ENCODE measurements around the gene KRT36. TPM values are rescaled to one million over a fixed set of nuclear protein-coding genes. Genes with fewer than 3 reads are reported as not detected.
A peak's percentile ranks its signal among the peaks of the same experiment; 100 is the strongest.

Gene KRT36
- total and polyA plus RNA-seq, 2 of the 8 experiments (the other 6 are each of a cell fraction or from before 2014, with no cell fraction given) = not detected

- TF ChIP-seq, protein P1, sequence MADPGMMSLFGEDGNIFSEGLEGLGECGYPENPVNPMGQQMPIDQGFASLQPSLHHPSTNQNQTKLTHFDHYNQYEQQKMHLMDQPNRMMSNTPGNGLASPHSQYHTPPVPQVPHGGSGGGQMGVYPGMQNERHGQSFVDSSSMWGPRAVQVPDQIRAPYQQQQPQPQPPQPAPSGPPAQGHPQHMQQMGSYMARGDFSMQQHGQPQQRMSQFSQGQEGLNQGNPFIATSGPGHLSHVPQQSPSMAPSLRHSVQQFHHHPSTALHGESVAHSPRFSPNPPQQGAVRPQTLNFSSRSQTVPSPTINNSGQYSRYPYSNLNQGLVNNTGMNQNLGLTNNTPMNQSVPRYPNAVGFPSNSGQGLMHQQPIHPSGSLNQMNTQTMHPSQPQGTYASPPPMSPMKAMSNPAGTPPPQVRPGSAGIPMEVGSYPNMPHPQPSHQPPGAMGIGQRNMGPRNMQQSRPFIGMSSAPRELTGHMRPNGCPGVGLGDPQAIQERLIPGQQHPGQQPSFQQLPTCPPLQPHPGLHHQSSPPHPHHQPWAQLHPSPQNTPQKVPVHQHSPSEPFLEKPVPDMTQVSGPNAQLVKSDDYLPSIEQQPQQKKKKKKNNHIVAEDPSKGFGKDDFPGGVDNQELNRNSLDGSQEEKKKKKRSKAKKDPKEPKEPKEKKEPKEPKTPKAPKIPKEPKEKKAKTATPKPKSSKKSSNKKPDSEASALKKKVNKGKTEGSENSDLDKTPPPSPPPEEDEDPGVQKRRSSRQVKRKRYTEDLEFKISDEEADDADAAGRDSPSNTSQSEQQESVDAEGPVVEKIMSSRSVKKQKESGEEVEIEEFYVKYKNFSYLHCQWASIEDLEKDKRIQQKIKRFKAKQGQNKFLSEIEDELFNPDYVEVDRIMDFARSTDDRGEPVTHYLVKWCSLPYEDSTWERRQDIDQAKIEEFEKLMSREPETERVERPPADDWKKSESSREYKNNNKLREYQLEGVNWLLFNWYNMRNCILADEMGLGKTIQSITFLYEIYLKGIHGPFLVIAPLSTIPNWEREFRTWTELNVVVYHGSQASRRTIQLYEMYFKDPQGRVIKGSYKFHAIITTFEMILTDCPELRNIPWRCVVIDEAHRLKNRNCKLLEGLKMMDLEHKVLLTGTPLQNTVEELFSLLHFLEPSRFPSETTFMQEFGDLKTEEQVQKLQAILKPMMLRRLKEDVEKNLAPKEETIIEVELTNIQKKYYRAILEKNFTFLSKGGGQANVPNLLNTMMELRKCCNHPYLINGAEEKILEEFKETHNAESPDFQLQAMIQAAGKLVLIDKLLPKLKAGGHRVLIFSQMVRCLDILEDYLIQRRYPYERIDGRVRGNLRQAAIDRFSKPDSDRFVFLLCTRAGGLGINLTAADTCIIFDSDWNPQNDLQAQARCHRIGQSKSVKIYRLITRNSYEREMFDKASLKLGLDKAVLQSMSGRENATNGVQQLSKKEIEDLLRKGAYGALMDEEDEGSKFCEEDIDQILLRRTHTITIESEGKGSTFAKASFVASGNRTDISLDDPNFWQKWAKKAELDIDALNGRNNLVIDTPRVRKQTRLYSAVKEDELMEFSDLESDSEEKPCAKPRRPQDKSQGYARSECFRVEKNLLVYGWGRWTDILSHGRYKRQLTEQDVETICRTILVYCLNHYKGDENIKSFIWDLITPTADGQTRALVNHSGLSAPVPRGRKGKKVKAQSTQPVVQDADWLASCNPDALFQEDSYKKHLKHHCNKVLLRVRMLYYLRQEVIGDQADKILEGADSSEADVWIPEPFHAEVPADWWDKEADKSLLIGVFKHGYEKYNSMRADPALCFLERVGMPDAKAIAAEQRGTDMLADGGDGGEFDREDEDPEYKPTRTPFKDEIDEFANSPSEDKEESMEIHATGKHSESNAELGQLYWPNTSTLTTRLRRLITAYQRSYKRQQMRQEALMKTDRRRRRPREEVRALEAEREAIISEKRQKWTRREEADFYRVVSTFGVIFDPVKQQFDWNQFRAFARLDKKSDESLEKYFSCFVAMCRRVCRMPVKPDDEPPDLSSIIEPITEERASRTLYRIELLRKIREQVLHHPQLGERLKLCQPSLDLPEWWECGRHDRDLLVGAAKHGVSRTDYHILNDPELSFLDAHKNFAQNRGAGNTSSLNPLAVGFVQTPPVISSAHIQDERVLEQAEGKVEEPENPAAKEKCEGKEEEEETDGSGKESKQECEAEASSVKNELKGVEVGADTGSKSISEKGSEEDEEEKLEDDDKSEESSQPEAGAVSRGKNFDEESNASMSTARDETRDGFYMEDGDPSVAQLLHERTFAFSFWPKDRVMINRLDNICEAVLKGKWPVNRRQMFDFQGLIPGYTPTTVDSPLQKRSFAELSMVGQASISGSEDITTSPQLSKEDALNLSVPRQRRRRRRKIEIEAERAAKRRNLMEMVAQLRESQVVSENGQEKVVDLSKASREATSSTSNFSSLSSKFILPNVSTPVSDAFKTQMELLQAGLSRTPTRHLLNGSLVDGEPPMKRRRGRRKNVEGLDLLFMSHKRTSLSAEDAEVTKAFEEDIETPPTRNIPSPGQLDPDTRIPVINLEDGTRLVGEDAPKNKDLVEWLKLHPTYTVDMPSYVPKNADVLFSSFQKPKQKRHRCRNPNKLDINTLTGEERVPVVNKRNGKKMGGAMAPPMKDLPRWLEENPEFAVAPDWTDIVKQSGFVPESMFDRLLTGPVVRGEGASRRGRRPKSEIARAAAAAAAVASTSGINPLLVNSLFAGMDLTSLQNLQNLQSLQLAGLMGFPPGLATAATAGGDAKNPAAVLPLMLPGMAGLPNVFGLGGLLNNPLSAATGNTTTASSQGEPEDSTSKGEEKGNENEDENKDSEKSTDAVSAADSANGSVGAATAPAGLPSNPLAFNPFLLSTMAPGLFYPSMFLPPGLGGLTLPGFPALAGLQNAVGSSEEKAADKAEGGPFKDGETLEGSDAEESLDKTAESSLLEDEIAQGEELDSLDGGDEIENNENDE (IDR thresholded peaks at IDR 0.05; ENCODE audit: insufficient replicate concordance, low read length) = no peak
- TF ChIP-seq EGR1 (IDR thresholded peaks at IDR 0.05; ENCODE audit: borderline replicate concordance, low read depth, low read length) (0 out of 2 replicates have a peak, but pooled peaks have one; percentile 10), CHD1 (IDR thresholded peaks at IDR 0.05; ENCODE audit: low read depth, low read length) (no peak), NRF1 (IDR thresholded peaks at IDR 0.05; ENCODE audit: low read depth, low read length) (no peak), GTF2F1 (IDR thresholded peaks at IDR 0.05; ENCODE audit: borderline replicate concordance, low read depth, low read length) (no peak), BRCA1 (IDR thresholded peaks at IDR 0.05; ENCODE audit: low read depth, low read length) (no peak), RXRA (IDR thresholded peaks at IDR 0.05; ENCODE audit: insufficient read depth, low read depth, low read length) (no peak), HDAC6 (IDR thresholded peaks at IDR 0.05; ENCODE audit: low read depth, low read length) (no peak), ASH2L (IDR thresholded peaks at IDR 0.05; ENCODE audit: low read length) (peak; percentile 17), BACH1 (IDR thresholded peaks at IDR 0.05; ENCODE audit: low read length) (no peak)
Observed at GRCh38 chr17:41527063-41528023, 37.6 kb upstream of the KRT36 start (continued).
